H1 (cell line): ENCODE measurements around the gene ZNF362. TPM values are rescaled to one million over a fixed set of nuclear protein-coding genes. Genes with fewer than 3 reads are reported as not detected.

ENCODE experiments used
- CTCF ChIA-PET: fragments of 300-600 bp; sonication (Branson Sonifier 250); formaldehyde crosslinking; loops from one replicate; lab custom pipeline; 2021; ENCODE audit not compliant: partially characterized antibody; lab: Charles Lee
- POLR2A ChIA-PET: fragments of 300-600 bp; sonication (Branson Sonifier 250); formaldehyde crosslinking; loops from one replicate; lab custom pipeline; 2021; ENCODE audit warnings: inconsistent platforms; ENCODE audit not compliant: partially characterized antibody; lab: Charles Lee
- DNase-seq, 2 experiments: peaks; one replicate each; pipeline versions ENCODE4 v3.0.0 to v3.0.0-alpha.2; 2010 to 2022; ENCODE audit warnings: low spot score in 2 of 2, low read depth in 1 of 2, mixed read lengths in 1 of 2
- FAIRE-seq: peaks from 2 replicates; lab custom pipeline; 2011; peaks lifted over from hg19 to GRCh38; lab: Jason Lieb, UNC
- H2AFZ ChIP-seq: 2 replicates; pipeline ENCODE4 v1.8.1; 2012; ENCODE audit warnings: low read length, inconsistent platforms
- H2AK5ac ChIP-seq: 2 replicates; pipeline ENCODE4 v1.6.1; 2013; ENCODE audit warnings: low read depth, low read length
- H2BK120ac ChIP-seq: replicated peaks from 2 replicates; pipeline ENCODE3; 2013; ENCODE audit warnings: low read depth, low read length, inconsistent platforms
- H2BK12ac ChIP-seq: 2 replicates; pipeline ENCODE4 v1.6.1; 2013; ENCODE audit warnings: low read depth, low read length
- H2BK15ac ChIP-seq: 2 replicates; pipeline ENCODE4 v1.6.1; 2013; ENCODE audit warnings: low read length
- H2BK20ac ChIP-seq: 2 replicates; pipeline ENCODE4 v1.6.1; 2013; ENCODE audit warnings: low read length
- H2BK5ac ChIP-seq: 2 replicates; pipeline ENCODE4 v1.6.1; 2013; ENCODE audit warnings: low read depth, low read length
- H3K14ac ChIP-seq: 2 replicates; pipeline ENCODE4 v1.6.1; 2013; ENCODE audit warnings: inconsistent platforms; ENCODE audit not compliant: insufficient read length
- H3K18ac ChIP-seq: 2 replicates; pipeline ENCODE4 v1.6.1; 2013; ENCODE audit warnings: low read length; ENCODE audit errors: extremely low read depth
- H3K23ac ChIP-seq: 2 replicates; pipeline ENCODE4 v1.6.1; 2013; ENCODE audit warnings: inconsistent platforms; ENCODE audit not compliant: insufficient read length
- H3K23me2 ChIP-seq: 2 replicates; pipeline ENCODE4 v1.6.1; 2013; ENCODE audit warnings: low read depth, low read length
- H3K27ac ChIP-seq: 2 replicates; pipeline ENCODE4 v1.6.1; 2011; ENCODE audit warnings: low read depth, low read length, inconsistent platforms
- H3K27me3 ChIP-seq, 4 experiments: replicated peaks in 1 of 4; 1 replicate in 1 of 4; 2 replicates in 3 of 4; pipeline versions ENCODE4 v1.6.1 to v1.8.1; 2011 to 2013; ENCODE audit warnings: low read length in 3 of 4, mild to moderate bottlenecking in 3 of 4, inconsistent platforms in 2 of 4, mixed read lengths in 2 of 4, moderate library complexity in 1 of 4; ENCODE audit not compliant: control insufficient read depth in 3 of 4, insufficient read depth in 3 of 4; ENCODE audit errors: extremely low read depth in 1 of 4
- H3K36me3 ChIP-seq, 4 experiments: 2 replicates each; pipeline versions ENCODE4 v1.6.1 to v1.8.1; 2011 to 2013; ENCODE audit warnings: mild to moderate bottlenecking in 4 of 4, low read length in 3 of 4, moderate library complexity in 2 of 4, control low read depth in 1 of 4, inconsistent platforms in 1 of 4; ENCODE audit not compliant: insufficient read depth in 4 of 4, control insufficient read depth in 2 of 4
- H3K4ac ChIP-seq: replicated peaks from 2 replicates; pipeline ENCODE3; 2013; ENCODE audit warnings: low read length, low read depth, mixed read lengths, inconsistent platforms; ENCODE audit not compliant: insufficient read length
- H3K4me1 ChIP-seq, 4 experiments: replicated peaks in 1 of 4; 1 replicate in 1 of 4; 2 replicates in 3 of 4; pipeline versions ENCODE4 v1.6.1 to v1.8.1; 2011 to 2013; ENCODE audit warnings: low read length in 3 of 4, inconsistent platforms in 2 of 4, mixed read lengths in 1 of 4; ENCODE audit not compliant: insufficient read depth in 4 of 4, control insufficient read depth in 3 of 4
- H3K4me2 ChIP-seq, 2 experiments: 2 replicates each; pipeline versions ENCODE4 v1.6.1 to v1.8.1; 2011 to 2013; ENCODE audit warnings: low read depth in 2 of 2, low read length in 2 of 2, control low read depth in 1 of 2, inconsistent platforms in 1 of 2, mild to moderate bottlenecking in 1 of 2; ENCODE audit not compliant: insufficient read depth in 1 of 2
- H3K4me3 ChIP-seq, 4 experiments: fragments of 200-600, 300-600 bp in 1 of 4; sonication (generic), shearing (Covaris generic), sonication (Bioruptor Twin) in 1 of 4; 2 replicates each; pipeline versions ENCODE4 v1.5.1 to v1.8.1; 2011 to 2016; ENCODE audit warnings: low read length in 4 of 4, low read depth in 3 of 4, control low read depth in 2 of 4, inconsistent platforms in 2 of 4, mild to moderate bottlenecking in 2 of 4, mixed read lengths in 1 of 4, moderate library complexity in 1 of 4; ENCODE audit not compliant: insufficient read depth in 2 of 4; ENCODE audit errors: extremely low read depth in 1 of 4
- H3K56ac ChIP-seq: replicated peaks from 2 replicates; pipeline ENCODE3; 2013; ENCODE audit warnings: low read depth, mild to moderate bottlenecking, mixed read lengths, low read length, inconsistent platforms; ENCODE audit not compliant: insufficient read length
- H3K79me1 ChIP-seq: 2 replicates; pipeline ENCODE4 v1.6.1; 2013; ENCODE audit warnings: low read depth, low read length, control low read depth
- H3K79me2 ChIP-seq, 2 experiments: 2 replicates each; pipeline versions ENCODE4 v1.6.1 to v1.8.1; 2012 to 2013; ENCODE audit warnings: low read length in 2 of 2, mild to moderate bottlenecking in 2 of 2, inconsistent platforms in 1 of 2; ENCODE audit not compliant: insufficient read depth in 2 of 2, control insufficient read depth in 1 of 2
- H3K9ac ChIP-seq, 4 experiments: replicated peaks in 1 of 4; 1 replicate in 1 of 4; 2 replicates in 3 of 4; pipeline versions ENCODE4 v1.6.1 to v1.8.1; 2011 to 2013; ENCODE audit warnings: low read depth in 3 of 4, low read length in 3 of 4, control low read depth in 2 of 4, mild to moderate bottlenecking in 2 of 4, moderate library complexity in 2 of 4, inconsistent platforms in 1 of 4; ENCODE audit errors: extremely low read depth in 1 of 4
- H3K9me3 ChIP-seq, 2 experiments: 2 replicates each; pipeline versions ENCODE4 v1.6.1 to v1.8.1; 2012 to 2013; ENCODE audit warnings: mild to moderate bottlenecking in 2 of 2, moderate library complexity in 2 of 2, control low read depth in 1 of 2, inconsistent platforms in 1 of 2, low read depth in 1 of 2, low read length in 1 of 2, mixed read lengths in 1 of 2; ENCODE audit not compliant: insufficient read depth in 2 of 2
- H4K20me1 ChIP-seq, 2 experiments: replicated peaks in 1 of 2; 2 replicates each; pipeline versions ENCODE3 to v1.8.1; 2011 to 2013; ENCODE audit warnings: inconsistent platforms in 2 of 2, low read length in 2 of 2, mild to moderate bottlenecking in 1 of 2; ENCODE audit not compliant: insufficient read depth in 2 of 2, control insufficient read depth in 1 of 2
- H4K5ac ChIP-seq: 2 replicates; pipeline ENCODE4 v1.6.1; 2013; ENCODE audit warnings: low read length, low read depth, mixed read lengths, inconsistent platforms; ENCODE audit not compliant: insufficient read length
- H4K8ac ChIP-seq: 2 replicates; pipeline ENCODE4 v1.8.0; 2013; ENCODE audit warnings: mild to moderate bottlenecking, moderate library complexity, low read length, inconsistent platforms; ENCODE audit not compliant: insufficient read depth; ENCODE audit errors: extremely low read depth
- H4K91ac ChIP-seq: replicated peaks from 2 replicates; pipeline ENCODE3; 2013; ENCODE audit warnings: low read length, mixed read lengths, inconsistent platforms; ENCODE audit not compliant: insufficient read length
- HDAC2 ChIP-seq, 2 experiments: fragments of 300-600 bp in 1 of 2; sonication (generic) in 1 of 2; IDR thresholded peaks; 2 replicates each; pipeline ENCODE4 v1.6.1; 2011 to 2012; ENCODE audit warnings: low read depth in 2 of 2, low read length in 2 of 2, mild to moderate bottlenecking in 2 of 2, moderate library complexity in 2 of 2, borderline replicate concordance in 1 of 2, inconsistent platforms in 1 of 2
- NANOG ChIP-seq: IDR thresholded peaks from 2 replicates; pipeline ENCODE4 v1.6.1; 2011; ENCODE audit warnings: low read length, low read depth, mild to moderate bottlenecking, inconsistent platforms; ENCODE audit not compliant: insufficient read depth, poor library complexity, severe bottlenecking
- RXRA ChIP-seq: IDR thresholded peaks from 2 replicates; pipeline ENCODE4 v1.6.1; 2011; ENCODE audit warnings: low read depth, mild to moderate bottlenecking, low read length, moderate library complexity; ENCODE audit not compliant: insufficient read depth
- WGBS, 2 experiments: shearing (Covaris generic) in 1 of 2; methylation state at CpG; one replicate each; pipeline versions ENCODE4 v1.1.6 to v1.1.7; 2013 to 2015; ENCODE audit warnings: low lambda C conversion rate in 2 of 2, mixed read lengths in 2 of 2, inconsistent platforms in 1 of 2, low coverage in 1 of 2, missing lambda C conversion rate in 1 of 2; ENCODE audit not compliant: insufficient replicate concordance in 2 of 2, insufficient coverage in 1 of 2, insufficient read length in 1 of 2; ENCODE audit errors: extremely low coverage in 1 of 2, missing lambda C conversion rate in 1 of 2; 5-methylcytosine and 5-hydroxymethylcytosine counted together
- polyA plus RNA-seq, 7 experiments: library from polyadenylated mRNA; depleted of rRNA in 3 of 7; stranded (reverse) in 5 of 7; unstranded in 2 of 7; fragments of >200 nt in 5 of 7; fragments of 200-250 nt in 2 of 7; gene quantifications; 1 replicate in 5 of 7; 2 replicates in 1 of 7; 4 replicates in 1 of 7; pipeline versions ENCODE4 v1.2.1 to v1.2.3, GENCODE V29; 2011 to 2013; ENCODE audit warnings: missing spikeins in 2 of 7, mixed read lengths in 2 of 7
- total RNA-seq: library from RNA; stranded (reverse); fragmentation: NEBNext Ultra II Directional; extraction: Animal tissue kit (Norgen Biotek cat#: 25700); gene quantifications from 2 replicates; pipeline ENCODE4 v1.2.1, GENCODE V29; 2021

ZNF362 gene
- total and polyA plus RNA-seq, 2 of the 8 experiments (the other 6 are each of a cell fraction or from before 2014, with no cell fraction given): 24.2 to 27.8 TPM

GRCh38 chr1:33244809-33245186, 11.5 kb upstream of the ZNF362 start:
- peaks cover 0 to 6% (median 3%) of the 10 kb centered on the region in 4 experiments; a peak in 4 of 7 replicates for H3K4me1 ChIP-seq
- no peak overlapping the region for H3K14ac ChIP-seq
- no peak overlapping the region for H2AFZ ChIP-seq
- H3K56ac ChIP-seq: no peak overlapping the region
- no peak overlapping the region for H3K4ac ChIP-seq
- H4K91ac ChIP-seq: no peak overlapping the region
- H3K79me2 ChIP-seq: no peaks in the 10 kb centered on the region
- H3K9ac ChIP-seq: peak overlapping the region in 1 of 4 experiments; percentile 48; a peak in 2 of 7 replicates
- no peak overlapping the region for H2AK5ac ChIP-seq
- no peak overlapping the region for H3K27ac ChIP-seq
- ChIA-PET POLR2A (interaction anchor here (0.6 to 1.4 kb wide), 2 partner anchors 10 to 1239 kb away, joined by 3 to 4 read pairs; no protein-coding TSS in a partner anchor), CTCF (interaction anchor here (1.1 kb wide), 1 partner anchor 9 kb away, joined by 3 read pairs; no protein-coding TSS in a partner anchor)
- FAIRE-seq (no peak), DNase-seq (no peak)
- no peak overlapping the region for H3K18ac ChIP-seq
- TF ChIP-seq RXRA (no peak), HDAC2 (IDR thresholded peaks at IDR 0.05; ENCODE audit: borderline replicate concordance in 1 of 2, low read depth in 2 of 2, low read length in 2 of 2) (no peak), NANOG (no peak)
- H3K9me3 ChIP-seq: no peaks in the 10 kb centered on the region
- no peaks in the 10 kb centered on the region for H4K20me1 ChIP-seq
- H3K23me2 ChIP-seq: peaks cover 2% of the 10 kb centered on the region; the same call in 1 of the 2 replicates
- H2BK15ac ChIP-seq: no peak overlapping the region
- H2BK12ac ChIP-seq: no peak overlapping the region
- H3K79me1 ChIP-seq: no peaks in the 10 kb centered on the region; the same call in 1 of the 2 replicates
- H3K4me3 ChIP-seq: no peak overlapping the region
- H2BK20ac ChIP-seq: no peak overlapping the region
- no peak overlapping the region for H2BK5ac ChIP-seq
- no peak overlapping the region for H3K4me2 ChIP-seq
- H4K5ac ChIP-seq: no peak overlapping the region
- 88% methylated on average over 2 of the region's 2 CpGs; no CpG with 5 or more reads in 1 of the 2 experiments for WGBS, 2 experiments
- no peak overlapping the region for H2BK120ac ChIP-seq
- no peak overlapping the region for H4K8ac ChIP-seq
- no peak overlapping the region for H3K23ac ChIP-seq
- no peaks in the 10 kb centered on the region for H3K36me3 ChIP-seq
- peaks cover 0 to 3% (median 0%) of the 10 kb centered on the region in 4 experiments; a peak in 2 of 7 replicates for H3K27me3 ChIP-seq
